GM12801 (cell line): ENCODE data around the gene KCNJ10.

Experiments used
- TF ChIP-seq, protein P1 (sequence below): IDR thresholded peaks from one replicate; pipeline ENCODE4 v1.5.1; 2011; ENCODE audit warnings: control low read depth; ENCODE audit not compliant: insufficient read length; ENCODE audit errors: extremely low read depth

The KCNJ10 gene

GRCh38 chr1:160006312-160006940, 63.5 kb downstream of the KCNJ10 start:
- TF ChIP-seq, protein P1, sequence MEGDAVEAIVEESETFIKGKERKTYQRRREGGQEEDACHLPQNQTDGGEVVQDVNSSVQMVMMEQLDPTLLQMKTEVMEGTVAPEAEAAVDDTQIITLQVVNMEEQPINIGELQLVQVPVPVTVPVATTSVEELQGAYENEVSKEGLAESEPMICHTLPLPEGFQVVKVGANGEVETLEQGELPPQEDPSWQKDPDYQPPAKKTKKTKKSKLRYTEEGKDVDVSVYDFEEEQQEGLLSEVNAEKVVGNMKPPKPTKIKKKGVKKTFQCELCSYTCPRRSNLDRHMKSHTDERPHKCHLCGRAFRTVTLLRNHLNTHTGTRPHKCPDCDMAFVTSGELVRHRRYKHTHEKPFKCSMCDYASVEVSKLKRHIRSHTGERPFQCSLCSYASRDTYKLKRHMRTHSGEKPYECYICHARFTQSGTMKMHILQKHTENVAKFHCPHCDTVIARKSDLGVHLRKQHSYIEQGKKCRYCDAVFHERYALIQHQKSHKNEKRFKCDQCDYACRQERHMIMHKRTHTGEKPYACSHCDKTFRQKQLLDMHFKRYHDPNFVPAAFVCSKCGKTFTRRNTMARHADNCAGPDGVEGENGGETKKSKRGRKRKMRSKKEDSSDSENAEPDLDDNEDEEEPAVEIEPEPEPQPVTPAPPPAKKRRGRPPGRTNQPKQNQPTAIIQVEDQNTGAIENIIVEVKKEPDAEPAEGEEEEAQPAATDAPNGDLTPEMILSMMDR: peak; percentile 77

GRCh38 chr1:160005070-160005469, 64.9 kb downstream of the KCNJ10 start:
- TF ChIP-seq, protein P1: no peak

- TF ChIP-seq, protein P1: no peak
These were observed 65.5 kb downstream of the KCNJ10 start for GRCh38 chr1:160004425-160004824.

- TF ChIP-seq, protein P1: no peak
These were observed 66.0 kb downstream of the KCNJ10 start for GRCh38 chr1:160004001-160004400.

GRCh38 chr1:160001440-160001839, 68.5 kb downstream of the KCNJ10 start:
- TF ChIP-seq, protein P1: no peak

- TF ChIP-seq, protein P1: no peak
These were observed 70.8 kb downstream of the KCNJ10 start for GRCh38 chr1:159999204-159999603.

DNA sequence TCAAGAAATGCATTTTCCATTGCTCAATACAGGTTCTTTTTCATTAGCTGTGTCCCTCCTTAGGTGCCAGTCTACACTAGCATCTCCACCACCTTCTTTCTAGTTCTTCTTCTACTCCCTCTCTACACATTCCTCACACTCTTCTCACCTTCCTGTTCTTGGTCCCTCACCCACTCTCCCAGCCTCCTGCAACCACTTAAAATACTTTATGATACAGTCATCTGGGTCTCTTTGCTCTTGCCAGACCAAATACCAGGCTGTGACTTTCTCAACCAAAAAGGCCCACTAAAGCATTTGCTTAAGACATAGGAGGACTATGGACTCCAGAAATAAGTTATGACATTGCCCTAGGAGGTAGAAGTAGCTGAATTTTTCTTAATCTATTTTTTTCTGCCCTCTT, 73.3 kb downstream of the KCNJ10 start:
- TF ChIP-seq, protein P1: no peak

DNA sequence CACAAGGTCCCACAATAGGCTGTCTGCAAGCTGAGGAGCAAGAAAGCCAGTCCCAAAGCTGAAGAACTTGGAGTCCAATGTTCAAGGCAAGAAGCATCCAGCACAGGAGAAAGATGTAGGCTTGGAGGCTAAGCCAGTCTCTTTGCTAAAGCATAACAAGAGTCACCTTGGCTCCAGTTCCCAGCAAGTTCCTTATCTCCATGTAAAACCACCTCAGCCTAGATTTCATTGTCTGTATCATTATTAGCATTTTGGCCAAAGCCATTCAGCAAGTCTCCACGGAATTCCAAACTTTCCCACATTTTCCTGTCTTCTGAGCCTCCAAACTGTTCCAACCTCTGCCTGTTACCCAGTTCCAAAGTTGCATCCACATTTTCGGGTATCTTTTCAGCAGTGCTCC, 75.1 kb downstream of the KCNJ10 start:
- TF ChIP-seq, protein P1: no peak
